SK-N-SH treated with all-trans-retinoic acid at 6 μM for 48 hours (cell line): ENCODE results near the gene SAMD4A.

Experiments
- ATAC-seq: fragments of 200-7000 bp; cut with Tn5 transposase; 3 replicates; pipeline ENCODE4 v1.9.1; 2020; ENCODE audit warnings: mild to moderate bottlenecking, moderate library complexity
- ARNTL ChIP-seq: fragments of 450-650 bp; formaldehyde crosslinking; IDR thresholded peaks from 2 replicates; pipeline ENCODE4 v1.5.0; 2020; ENCODE audit warnings: low read depth, mild to moderate bottlenecking, moderate library complexity, borderline replicate concordance
- CSDC2 ChIP-seq: fragments of 250-450 bp; sonication (Bioruptor Pico); IDR thresholded peaks from 2 replicates; pipeline ENCODE4 v1.5.0; 2020; ENCODE audit warnings: mild to moderate bottlenecking, moderate library complexity
- ESRRG ChIP-seq: fragments of 250-450 bp; sonication (Bioruptor Pico); IDR thresholded peaks from 2 replicates; pipeline ENCODE4 v1.6.1; 2021; ENCODE audit warnings: mild to moderate bottlenecking
- GLIS3 ChIP-seq: fragments of 250-450 bp; sonication (Bioruptor Pico); IDR thresholded peaks from 2 replicates; pipeline ENCODE4 v1.5.0; 2020; ENCODE audit warnings: mild to moderate bottlenecking, moderate library complexity
- OSR1 ChIP-seq: fragments of 250-450 bp; sonication (Bioruptor Pico); IDR thresholded peaks from 2 replicates; pipeline ENCODE4 v1.8.0; 2022; ENCODE audit warnings: moderate library complexity, mild to moderate bottlenecking, inconsistent platforms
- RARB ChIP-seq: fragments of 250-450 bp; sonication (Bioruptor Pico); IDR thresholded peaks from 2 replicates; pipeline ENCODE4 v1.8.0; 2021; ENCODE audit warnings: mild to moderate bottlenecking, moderate library complexity
- TCF4 ChIP-seq: fragments of 250-450 bp; sonication (Bioruptor Pico); IDR thresholded peaks from 2 replicates; pipeline ENCODE4 v1.8.0; 2021; ENCODE audit warnings: mild to moderate bottlenecking, moderate library complexity, borderline replicate concordance
- ZC3H10 ChIP-seq: fragments of 250-450 bp; sonication (Bioruptor Pico); IDR thresholded peaks from 2 replicates; pipeline ENCODE4 v1.5.1; 2021; ENCODE audit warnings: mild to moderate bottlenecking, moderate library complexity
- ZFP3 ChIP-seq: fragments of 250-450 bp; sonication (Bioruptor Pico); IDR thresholded peaks from 2 replicates; pipeline ENCODE4 v1.5.0; 2020; ENCODE audit warnings: mild to moderate bottlenecking, moderate library complexity
- ZFP30 ChIP-seq: fragments of 450-650 bp; formaldehyde crosslinking; IDR thresholded peaks from 2 replicates; pipeline ENCODE4 v1.5.0; 2022; ENCODE audit warnings: mild to moderate bottlenecking, moderate library complexity
- ZNF565 ChIP-seq: fragments of 450-650 bp; formaldehyde crosslinking; conservative IDR thresholded peaks from 2 replicates; pipeline ENCODE4 v1.5.0; 2020; ENCODE audit warnings: low read depth, mild to moderate bottlenecking, moderate library complexity
- ZNF70 ChIP-seq: fragments of 450-650 bp; formaldehyde crosslinking; IDR thresholded peaks from 2 replicates; pipeline ENCODE4 v1.5.0; 2020; ENCODE audit warnings: mild to moderate bottlenecking, moderate library complexity
- ZNF8 ChIP-seq: fragments of 450-650 bp; formaldehyde crosslinking; IDR thresholded peaks from 2 replicates; pipeline ENCODE4 v1.5.0; 2020; ENCODE audit warnings: mild to moderate bottlenecking, moderate library complexity
- TF ChIP-seq, protein P1 (sequence below): fragments of 250-450 bp; sonication (Bioruptor Pico); IDR thresholded peaks from 2 replicates; pipeline ENCODE4 v1.5.0; 2020; ENCODE audit warnings: mild to moderate bottlenecking, moderate library complexity
- TF ChIP-seq, protein P2 (sequence below): fragments of 250-450 bp; sonication (Bioruptor Pico); IDR thresholded peaks from 2 replicates; pipeline ENCODE4 v1.5.1; 2020; ENCODE audit warnings: low read depth, mild to moderate bottlenecking, moderate library complexity
- TF ChIP-seq, protein P3 (sequence below): fragments of 250-450 bp; sonication (Bioruptor Pico); IDR thresholded peaks from 2 replicates; pipeline ENCODE4 v1.8.0; 2021; ENCODE audit warnings: low read depth, mild to moderate bottlenecking, moderate library complexity, borderline replicate concordance
- TF ChIP-seq, protein P4 (sequence below): fragments of 250-450 bp; sonication (Bioruptor Pico); IDR thresholded peaks from 2 replicates; pipeline ENCODE4 v1.5.1; 2021; ENCODE audit warnings: mild to moderate bottlenecking, moderate library complexity
- TF ChIP-seq, protein P5 (sequence below): fragments of 250-450 bp; sonication (Bioruptor Pico); IDR thresholded peaks from 2 replicates; pipeline ENCODE4 v1.8.0; 2020; ENCODE audit warnings: mild to moderate bottlenecking, moderate library complexity, borderline replicate concordance

Gene SAMD4A

DNA sequence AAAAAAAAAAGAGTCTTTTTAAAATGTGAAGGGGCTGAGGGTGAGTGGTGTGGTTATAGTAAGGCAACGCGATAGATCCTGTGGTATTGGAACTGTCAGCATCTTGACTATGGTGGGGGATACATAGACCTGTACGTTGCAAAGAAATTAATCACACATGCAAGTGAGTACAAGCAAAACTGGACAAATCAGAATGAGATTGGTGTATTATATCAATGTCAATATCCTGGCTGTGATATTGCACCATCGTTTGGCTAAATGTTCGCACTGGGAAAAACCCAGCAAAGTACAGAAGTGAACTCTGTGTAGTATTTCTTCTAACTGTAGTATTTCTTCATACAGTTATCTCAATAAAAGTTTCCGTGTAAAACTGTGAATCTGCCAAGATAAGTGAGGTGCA lies 267.8 kb downstream of the SAMD4A start:
- TF ChIP-seq ZNF8 (CRISPR knock-in tag) (no peak), TCF4 (CRISPR knock-in tag) (no peak), ZNF70 (CRISPR knock-in tag) (no peak), ESRRG (CRISPR knock-in tag) (no peak)
- ATAC-seq: no peak

DNA sequence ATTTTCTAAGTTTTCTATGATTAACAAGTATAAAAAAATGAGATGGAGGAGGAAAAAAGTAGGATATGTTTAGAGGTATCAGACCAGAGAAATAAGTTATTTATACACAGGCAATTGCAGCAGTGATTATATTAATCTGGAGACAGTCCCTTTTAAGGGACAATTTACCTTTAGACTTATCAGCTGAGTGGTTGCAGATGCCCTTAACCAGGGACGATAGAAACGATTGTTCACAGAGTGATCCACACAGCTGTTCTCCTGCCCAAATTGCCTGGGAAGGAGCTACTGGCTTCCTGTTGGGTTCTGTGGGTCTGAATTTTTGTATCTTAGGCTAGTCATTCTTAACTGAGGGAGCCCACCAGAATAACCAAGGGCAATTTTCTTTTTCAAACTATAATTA lies 269.3 kb downstream of the SAMD4A start:
- TF ChIP-seq, protein P1, sequence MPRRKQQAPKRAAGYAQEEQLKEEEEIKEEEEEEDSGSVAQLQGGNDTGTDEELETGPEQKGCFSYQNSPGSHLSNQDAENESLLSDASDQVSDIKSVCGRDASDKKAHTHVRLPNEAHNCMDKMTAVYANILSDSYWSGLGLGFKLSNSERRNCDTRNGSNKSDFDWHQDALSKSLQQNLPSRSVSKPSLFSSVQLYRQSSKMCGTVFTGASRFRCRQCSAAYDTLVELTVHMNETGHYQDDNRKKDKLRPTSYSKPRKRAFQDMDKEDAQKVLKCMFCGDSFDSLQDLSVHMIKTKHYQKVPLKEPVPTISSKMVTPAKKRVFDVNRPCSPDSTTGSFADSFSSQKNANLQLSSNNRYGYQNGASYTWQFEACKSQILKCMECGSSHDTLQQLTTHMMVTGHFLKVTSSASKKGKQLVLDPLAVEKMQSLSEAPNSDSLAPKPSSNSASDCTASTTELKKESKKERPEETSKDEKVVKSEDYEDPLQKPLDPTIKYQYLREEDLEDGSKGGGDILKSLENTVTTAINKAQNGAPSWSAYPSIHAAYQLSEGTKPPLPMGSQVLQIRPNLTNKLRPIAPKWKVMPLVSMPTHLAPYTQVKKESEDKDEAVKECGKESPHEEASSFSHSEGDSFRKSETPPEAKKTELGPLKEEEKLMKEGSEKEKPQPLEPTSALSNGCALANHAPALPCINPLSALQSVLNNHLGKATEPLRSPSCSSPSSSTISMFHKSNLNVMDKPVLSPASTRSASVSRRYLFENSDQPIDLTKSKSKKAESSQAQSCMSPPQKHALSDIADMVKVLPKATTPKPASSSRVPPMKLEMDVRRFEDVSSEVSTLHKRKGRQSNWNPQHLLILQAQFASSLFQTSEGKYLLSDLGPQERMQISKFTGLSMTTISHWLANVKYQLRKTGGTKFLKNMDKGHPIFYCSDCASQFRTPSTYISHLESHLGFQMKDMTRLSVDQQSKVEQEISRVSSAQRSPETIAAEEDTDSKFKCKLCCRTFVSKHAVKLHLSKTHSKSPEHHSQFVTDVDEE: 0 out of 2 replicates have a peak, but pooled peaks have one; percentile 35
- TF ChIP-seq, protein P2, sequence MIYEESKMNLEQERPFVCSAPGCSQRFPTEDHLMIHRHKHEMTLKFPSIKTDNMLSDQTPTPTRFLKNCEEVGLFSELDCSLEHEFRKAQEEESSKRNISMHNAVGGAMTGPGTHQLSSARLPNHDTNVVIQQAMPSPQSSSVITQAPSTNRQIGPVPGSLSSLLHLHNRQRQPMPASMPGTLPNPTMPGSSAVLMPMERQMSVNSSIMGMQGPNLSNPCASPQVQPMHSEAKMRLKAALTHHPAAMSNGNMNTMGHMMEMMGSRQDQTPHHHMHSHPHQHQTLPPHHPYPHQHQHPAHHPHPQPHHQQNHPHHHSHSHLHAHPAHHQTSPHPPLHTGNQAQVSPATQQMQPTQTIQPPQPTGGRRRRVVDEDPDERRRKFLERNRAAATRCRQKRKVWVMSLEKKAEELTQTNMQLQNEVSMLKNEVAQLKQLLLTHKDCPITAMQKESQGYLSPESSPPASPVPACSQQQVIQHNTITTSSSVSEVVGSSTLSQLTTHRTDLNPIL (CRISPR knock-in tag): no peak
- peak; percentile 66 for TF ChIP-seq TCF4 (CRISPR knock-in tag)
- TF ChIP-seq, all 23 proteins: peak for 2
- no peak for ATAC-seq

DNA sequence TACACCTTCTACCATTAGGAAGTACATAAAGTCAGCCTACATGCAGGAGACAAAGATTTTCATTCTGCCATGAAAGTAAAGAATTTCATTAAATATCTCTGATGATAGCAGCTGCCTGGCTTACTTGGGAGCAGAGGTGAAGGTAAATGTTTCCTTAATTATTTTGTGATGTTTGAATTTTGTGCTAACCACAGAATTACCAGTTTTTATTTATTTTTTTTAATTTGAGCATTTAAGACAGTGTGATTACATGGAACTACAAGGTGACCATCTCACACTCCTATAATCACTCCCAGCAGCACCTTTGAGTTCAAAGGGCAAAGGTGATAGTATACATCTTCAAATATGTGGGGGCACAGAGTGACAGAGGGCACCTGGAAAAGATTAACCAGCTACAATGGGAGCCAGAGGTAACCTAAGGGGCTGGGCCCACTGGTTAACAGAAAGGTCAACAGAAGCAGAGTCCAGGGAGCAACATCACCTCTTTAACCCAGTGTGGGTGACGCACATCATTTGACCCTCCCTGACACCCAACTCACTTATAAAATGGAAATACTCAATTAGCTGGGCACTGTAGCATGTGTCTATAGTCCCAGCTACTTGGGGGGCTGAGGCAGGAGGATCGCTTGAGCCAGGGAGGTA lies 270.7 kb downstream of the SAMD4A start:
- no peak for ATAC-seq
- TF ChIP-seq, protein P2 (CRISPR knock-in tag): no peak
- TF ChIP-seq RARB (CRISPR knock-in tag): no peak
- TF ChIP-seq ZC3H10: no peak
- TF ChIP-seq OSR1 (CRISPR knock-in tag): no peak
- no peak for TF ChIP-seq ARNTL (CRISPR knock-in tag)
- TF ChIP-seq CSDC2: no peak
- no peak for TF ChIP-seq ZNF565 (CRISPR knock-in tag)
- TF ChIP-seq, protein P3, sequence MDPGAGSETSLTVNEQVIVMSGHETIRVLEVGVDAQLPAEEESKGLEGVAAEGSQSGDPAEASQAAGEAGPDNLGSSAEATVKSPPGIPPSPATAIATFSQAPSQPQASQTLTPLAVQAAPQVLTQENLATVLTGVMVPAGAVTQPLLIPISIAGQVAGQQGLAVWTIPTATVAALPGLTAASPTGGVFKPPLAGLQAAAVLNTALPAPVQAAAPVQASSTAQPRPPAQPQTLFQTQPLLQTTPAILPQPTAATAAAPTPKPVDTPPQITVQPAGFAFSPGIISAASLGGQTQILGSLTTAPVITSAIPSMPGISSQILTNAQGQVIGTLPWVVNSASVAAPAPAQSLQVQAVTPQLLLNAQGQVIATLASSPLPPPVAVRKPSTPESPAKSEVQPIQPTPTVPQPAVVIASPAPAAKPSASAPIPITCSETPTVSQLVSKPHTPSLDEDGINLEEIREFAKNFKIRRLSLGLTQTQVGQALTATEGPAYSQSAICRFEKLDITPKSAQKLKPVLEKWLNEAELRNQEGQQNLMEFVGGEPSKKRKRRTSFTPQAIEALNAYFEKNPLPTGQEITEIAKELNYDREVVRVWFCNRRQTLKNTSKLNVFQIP (CRISPR knock-in tag): no peak
- no peak for TF ChIP-seq ZFP30 (CRISPR knock-in tag)
- TF ChIP-seq, protein P4, sequence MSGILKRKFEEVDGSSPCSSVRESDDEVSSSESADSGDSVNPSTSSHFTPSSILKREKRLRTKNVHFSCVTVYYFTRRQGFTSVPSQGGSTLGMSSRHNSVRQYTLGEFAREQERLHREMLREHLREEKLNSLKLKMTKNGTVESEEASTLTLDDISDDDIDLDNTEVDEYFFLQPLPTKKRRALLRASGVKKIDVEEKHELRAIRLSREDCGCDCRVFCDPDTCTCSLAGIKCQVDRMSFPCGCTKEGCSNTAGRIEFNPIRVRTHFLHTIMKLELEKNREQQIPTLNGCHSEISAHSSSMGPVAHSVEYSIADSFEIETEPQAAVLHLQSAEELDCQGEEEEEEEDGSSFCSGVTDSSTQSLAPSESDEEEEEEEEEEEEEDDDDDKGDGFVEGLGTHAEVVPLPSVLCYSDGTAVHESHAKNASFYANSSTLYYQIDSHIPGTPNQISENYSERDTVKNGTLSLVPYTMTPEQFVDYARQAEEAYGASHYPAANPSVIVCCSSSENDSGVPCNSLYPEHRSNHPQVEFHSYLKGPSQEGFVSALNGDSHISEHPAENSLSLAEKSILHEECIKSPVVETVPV: no peak
- TF ChIP-seq GLIS3 (CRISPR knock-in tag): no peak
- no peak for TF ChIP-seq ZNF8 (CRISPR knock-in tag)
- TF ChIP-seq, protein P5, sequence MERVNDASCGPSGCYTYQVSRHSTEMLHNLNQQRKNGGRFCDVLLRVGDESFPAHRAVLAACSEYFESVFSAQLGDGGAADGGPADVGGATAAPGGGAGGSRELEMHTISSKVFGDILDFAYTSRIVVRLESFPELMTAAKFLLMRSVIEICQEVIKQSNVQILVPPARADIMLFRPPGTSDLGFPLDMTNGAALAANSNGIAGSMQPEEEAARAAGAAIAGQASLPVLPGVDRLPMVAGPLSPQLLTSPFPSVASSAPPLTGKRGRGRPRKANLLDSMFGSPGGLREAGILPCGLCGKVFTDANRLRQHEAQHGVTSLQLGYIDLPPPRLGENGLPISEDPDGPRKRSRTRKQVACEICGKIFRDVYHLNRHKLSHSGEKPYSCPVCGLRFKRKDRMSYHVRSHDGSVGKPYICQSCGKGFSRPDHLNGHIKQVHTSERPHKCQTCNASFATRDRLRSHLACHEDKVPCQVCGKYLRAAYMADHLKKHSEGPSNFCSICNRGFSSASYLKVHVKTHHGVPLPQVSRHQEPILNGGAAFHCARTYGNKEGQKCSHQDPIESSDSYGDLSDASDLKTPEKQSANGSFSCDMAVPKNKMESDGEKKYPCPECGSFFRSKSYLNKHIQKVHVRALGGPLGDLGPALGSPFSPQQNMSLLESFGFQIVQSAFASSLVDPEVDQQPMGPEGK: no peak
- no peak for TF ChIP-seq ZFP3 (CRISPR knock-in tag)
- TF ChIP-seq, all 23 proteins: peak for 0
